NCI-H748 (cell line): Measurements from ENCODE around the gene TMEM185B.
A peak's percentile ranks its signal among the peaks of the same experiment; 100 is the strongest.
"Not testable (repeated sequence)": the region's sequence is repeated elsewhere in the genome, so short reads cannot be mapped to it uniquely, and the experiment has no call there.

Experiments
- DNase-seq: peaks from one replicate; lab custom pipeline; 2025; ENCODE audit not compliant: unreplicated experiment; lab: John Stamatoyannopoulos, UW

The TMEM185B gene

GRCh38 chr2:120223034-120223912 lies at the start of gene TMEM185B:
TMEM185B (minus strand) TSS chr2:120223400; CDS start chr2:120222976, 424 bp downstream.
- DNase-seq: peak; percentile 85

GRCh38 chr2:120271711-120272379 lies 48.6 kb upstream of the TMEM185B start:
- DNase-seq: no peak

- DNase-seq: no peak
These were observed 46.6 kb upstream of the TMEM185B start for GRCh38 chr2:120269816-120270215.

GRCh38 chr2:120269076-120269744 lies 46.0 kb upstream of the TMEM185B start:
- no peak for DNase-seq

GRCh38 chr2:120267348-120267747 lies 44.1 kb upstream of the TMEM185B start:
- DNase-seq: no peak

- DNase-seq: no peak
These were observed 41.8 kb upstream of the TMEM185B start for GRCh38 chr2:120265006-120265405.

- DNase-seq: no peak
These were observed 39.7 kb upstream of the TMEM185B start for GRCh38 chr2:120262761-120263428.

- no peak for DNase-seq
These were observed 39.0 kb upstream of the TMEM185B start for GRCh38 chr2:120262150-120262549.

GRCh38 chr2:120261387-120262006 lies 38.3 kb upstream of the TMEM185B start:
- DNase-seq: no peak

GRCh38 chr2:120260736-120261135 lies 37.5 kb upstream of the TMEM185B start:
- DNase-seq: no peak

GRCh38 chr2:120259939-120260338 lies 36.7 kb upstream of the TMEM185B start:
- not testable (repeated sequence) for DNase-seq

GRCh38 chr2:120258196-120258595 lies 35.0 kb upstream of the TMEM185B start:
- DNase-seq: no peak

- no peak for DNase-seq
These were observed 34.3 kb upstream of the TMEM185B start for GRCh38 chr2:120257522-120257921.

GRCh38 chr2:120256651-120257000 lies 33.4 kb upstream of the TMEM185B start:
- no peak for DNase-seq

- no peak for DNase-seq
These were observed 32.9 kb upstream of the TMEM185B start for GRCh38 chr2:120255986-120256650.

- no peak for DNase-seq
These were observed 31.9 kb upstream of the TMEM185B start for GRCh38 chr2:120255071-120255470.

- DNase-seq: no peak
These were observed 31.0 kb upstream of the TMEM185B start for GRCh38 chr2:120254178-120254577.

- DNase-seq: peak; percentile 60
These were observed 30.1 kb upstream of the TMEM185B start for GRCh38 chr2:120253021-120253882.
